Fibroblast of lung (primary cell): ENCODE measurements around the gene MRPS2. TPM values are rescaled to one million over a fixed set of nuclear protein-coding genes. Genes with fewer than 3 reads are reported as not detected.

ENCODE experiments used
- DNase-seq, 2 donors: peaks; one replicate each; pipeline versions ENCODE4 v3.0.0 to v3.0.0-alpha.2; 2010; ENCODE audit warnings: low read depth in 2 of 2
- H2AFZ ChIP-seq: 2 replicates; pipeline ENCODE4 v1.5.1; 2012; ENCODE audit warnings: low read length, control low read depth, inconsistent platforms
- H3K27ac ChIP-seq: 2 replicates; pipeline ENCODE4 v1.5.1; 2011; ENCODE audit warnings: low read length, control low read depth; ENCODE audit not compliant: insufficient read depth
- H3K27me3 ChIP-seq: 2 replicates; pipeline ENCODE4 v1.5.1; 2011; ENCODE audit warnings: mild to moderate bottlenecking, low read length; ENCODE audit not compliant: control insufficient read depth, insufficient read depth
- H3K36me3 ChIP-seq: 2 replicates; pipeline ENCODE4 v1.5.1; 2011; ENCODE audit warnings: low read length; ENCODE audit not compliant: control insufficient read depth, insufficient read depth
- H3K4me1 ChIP-seq: 2 replicates; pipeline ENCODE4 v1.5.1; 2011; ENCODE audit warnings: low read length; ENCODE audit not compliant: control insufficient read depth, insufficient read depth; ENCODE audit errors: extremely low read depth
- H3K4me2 ChIP-seq: 2 replicates; pipeline ENCODE4 v1.5.1; 2011; ENCODE audit warnings: low read length, control low read depth; ENCODE audit not compliant: insufficient read depth; ENCODE audit errors: extremely low read depth
- H3K4me3 ChIP-seq, 4 experiments: fragments of 200-600 bp in 1 of 4; sonication (generic) in 1 of 4; replicated peaks in 1 of 4; 2 replicates each; pipeline ENCODE4 v1.5.1; 2011 to 2016; ENCODE audit warnings: low read length in 4 of 4, low read depth in 3 of 4, mild to moderate bottlenecking in 3 of 4, control low read depth in 2 of 4, inconsistent platforms in 1 of 4, mixed read lengths in 1 of 4; ENCODE audit not compliant: insufficient read depth in 1 of 4; ENCODE audit errors: control extremely low read depth in 1 of 4
- H3K79me2 ChIP-seq: 2 replicates; pipeline ENCODE4 v1.5.1; 2012; ENCODE audit warnings: mild to moderate bottlenecking, low read length, inconsistent platforms; ENCODE audit not compliant: control insufficient read depth, insufficient read depth
- H3K9ac ChIP-seq: 2 replicates; pipeline ENCODE4 v1.5.1; 2011; ENCODE audit warnings: mild to moderate bottlenecking, low read length, control low read depth; ENCODE audit not compliant: insufficient read depth
- H3K9me3 ChIP-seq: 2 replicates; pipeline ENCODE4 v1.5.1; 2012; ENCODE audit warnings: low read depth, low read length; ENCODE audit not compliant: control insufficient read depth, insufficient read depth
- H4K20me1 ChIP-seq: 2 replicates; pipeline ENCODE4 v1.5.1; 2011; ENCODE audit warnings: low read length; ENCODE audit not compliant: control insufficient read depth, insufficient read depth; ENCODE audit errors: extremely low read depth
- EZH2 ChIP-seq: IDR thresholded peaks from 2 replicates; pipeline ENCODE4 v1.5.1; 2012; ENCODE audit warnings: low read length, control low read depth, mild to moderate bottlenecking; ENCODE audit errors: missing control alignments
- polyA plus RNA-seq, 2 donors: library from polyadenylated mRNA; depleted of rRNA in 1 of 2; stranded (reverse) in 1 of 2; unstranded in 1 of 2; fragments of >200 nt; gene quantifications; 2 replicates each; pipeline ENCODE4 v1.2.1, GENCODE V29; 2011 to 2012; ENCODE audit warnings: missing spikeins in 1 of 2
- total RNA-seq: library from RNA; depleted of rRNA; stranded (reverse); fragments of >200 nt; gene quantifications from 2 replicates; pipeline ENCODE4 v1.2.1, GENCODE V29; 2014
- TF ChIP-seq, protein P1 (sequence below), 2 donors: IDR thresholded peaks in 1 of 2; conservative IDR thresholded peaks in 1 of 2; 1 replicate in 1 of 2; 2 replicates in 1 of 2; pipeline ENCODE4 v1.5.1; 2011 to 2012; ENCODE audit warnings: low read length in 2 of 2, control low read depth in 1 of 2, inconsistent platforms in 1 of 2, low read depth in 1 of 2, mild to moderate bottlenecking in 1 of 2

MRPS2 gene
- total and polyA plus RNA-seq, 2 donors (not counting 1 experiment from before 2014, with no cell fraction given) = 10.4 to 43.6 TPM

DNA sequence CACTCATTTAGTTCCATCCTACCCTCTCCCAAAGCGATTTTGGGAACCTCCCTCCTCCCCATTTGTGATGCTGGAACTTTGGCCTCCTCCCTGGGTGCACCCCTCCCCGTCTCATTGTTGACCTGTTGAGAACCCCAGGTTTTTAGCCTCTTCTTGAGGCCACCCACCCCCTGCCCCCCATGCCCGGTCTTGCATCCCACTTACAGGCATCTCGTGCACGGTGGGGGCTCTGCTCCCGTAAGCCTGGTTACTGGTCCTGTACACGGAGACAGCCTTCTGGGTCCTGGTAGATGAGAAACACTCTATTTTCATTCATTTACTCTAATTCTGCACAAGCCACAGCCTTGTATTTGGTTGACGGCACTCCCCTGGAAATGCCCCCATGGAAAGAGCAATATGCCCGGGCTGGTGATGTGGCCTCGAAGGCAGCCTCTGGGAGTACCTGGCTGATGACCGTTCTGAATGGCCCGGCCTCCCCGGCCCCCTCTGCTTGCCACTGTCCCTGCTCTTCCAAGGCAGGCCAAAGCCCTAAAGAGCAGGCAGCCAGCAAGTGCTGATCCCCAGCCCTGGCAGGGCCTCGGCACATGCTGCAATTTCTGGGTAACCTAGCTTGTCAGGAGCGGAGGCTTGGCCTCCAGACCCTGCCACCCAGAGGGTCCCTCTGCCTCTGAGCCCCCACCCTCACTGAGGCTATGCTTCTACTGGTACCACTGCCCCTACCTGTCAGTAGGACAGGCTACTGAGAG lies 1.9 kb upstream of the MRPS2 start:
- Histone ChIP-seq H4K20me1 (no peaks in the 10 kb centered on the region), H2AFZ (no peak overlapping the region), H3K27me3 (no peaks in the 10 kb centered on the region), H3K4me1 (peaks cover 6% of the 10 kb centered on the region), H3K79me2 (peaks cover 13% of the 10 kb centered on the region), H3K4me2 (no peak overlapping the region), H3K9me3 (no peaks in the 10 kb centered on the region), H3K9ac (no peak overlapping the region), H3K36me3 (peaks cover 2% of the 10 kb centered on the region), H3K27ac (no peak overlapping the region), H3K4me3 (no peak overlapping the region)
- TF ChIP-seq EZH2 = no peak
- TF ChIP-seq, protein P1, sequence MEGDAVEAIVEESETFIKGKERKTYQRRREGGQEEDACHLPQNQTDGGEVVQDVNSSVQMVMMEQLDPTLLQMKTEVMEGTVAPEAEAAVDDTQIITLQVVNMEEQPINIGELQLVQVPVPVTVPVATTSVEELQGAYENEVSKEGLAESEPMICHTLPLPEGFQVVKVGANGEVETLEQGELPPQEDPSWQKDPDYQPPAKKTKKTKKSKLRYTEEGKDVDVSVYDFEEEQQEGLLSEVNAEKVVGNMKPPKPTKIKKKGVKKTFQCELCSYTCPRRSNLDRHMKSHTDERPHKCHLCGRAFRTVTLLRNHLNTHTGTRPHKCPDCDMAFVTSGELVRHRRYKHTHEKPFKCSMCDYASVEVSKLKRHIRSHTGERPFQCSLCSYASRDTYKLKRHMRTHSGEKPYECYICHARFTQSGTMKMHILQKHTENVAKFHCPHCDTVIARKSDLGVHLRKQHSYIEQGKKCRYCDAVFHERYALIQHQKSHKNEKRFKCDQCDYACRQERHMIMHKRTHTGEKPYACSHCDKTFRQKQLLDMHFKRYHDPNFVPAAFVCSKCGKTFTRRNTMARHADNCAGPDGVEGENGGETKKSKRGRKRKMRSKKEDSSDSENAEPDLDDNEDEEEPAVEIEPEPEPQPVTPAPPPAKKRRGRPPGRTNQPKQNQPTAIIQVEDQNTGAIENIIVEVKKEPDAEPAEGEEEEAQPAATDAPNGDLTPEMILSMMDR (conservative IDR thresholded peaks at IDR 0.05 in 1 of 2, IDR thresholded peaks at IDR 0.05 in 1 of 2; ENCODE audit: low read depth in 1 of 2, low read length in 2 of 2) = no peak
- DNase-seq = no peak

DNA sequence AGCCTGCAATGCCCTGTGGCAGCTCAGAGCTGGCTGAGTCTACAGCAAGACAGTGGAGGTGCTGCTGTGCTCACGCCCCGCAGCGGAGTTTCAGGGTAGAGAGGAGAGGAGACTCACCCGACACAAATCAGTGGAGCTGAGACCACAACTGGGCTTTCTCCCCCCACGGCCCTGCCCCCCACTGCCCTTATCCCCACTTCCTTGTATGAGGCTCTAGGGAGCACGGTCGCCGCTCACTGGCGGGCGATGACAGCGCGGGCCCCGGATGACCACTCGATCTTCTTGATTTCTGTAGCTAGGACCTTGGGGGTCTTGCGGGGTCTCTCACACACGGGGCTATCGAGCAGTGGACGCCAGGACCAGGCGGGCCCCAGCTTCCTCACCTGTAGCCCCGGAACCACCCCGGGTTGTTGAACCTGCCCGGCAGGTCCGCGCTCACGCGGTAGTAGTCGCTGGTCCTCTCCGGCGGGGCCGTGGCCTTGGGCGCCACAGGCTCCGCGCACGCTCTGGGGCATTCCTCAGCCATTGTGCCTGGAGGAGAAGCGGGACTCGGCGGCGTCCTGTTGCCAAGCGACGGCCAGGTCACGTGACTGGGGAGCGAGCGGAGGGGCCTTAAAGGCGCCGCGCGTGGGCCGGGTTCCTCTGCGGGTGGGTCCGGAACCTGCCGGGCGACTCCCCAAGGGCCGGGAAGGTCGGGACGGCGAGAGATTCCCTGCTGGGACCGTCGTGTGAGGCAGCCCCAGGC lies 984 bp upstream of the MRPS2 start:
- Histone ChIP-seq H3K4me3 (peak overlapping the region; percentile 78 to 97 (median 84)), H3K9me3 (no peaks in the 10 kb centered on the region), H3K9ac (peak overlapping the region; percentile 90), H3K27me3 (no peaks in the 10 kb centered on the region), H3K36me3 (peaks cover 10% of the 10 kb centered on the region), H3K4me1 (peaks cover 6% of the 10 kb centered on the region), H3K4me2 (peak overlapping the region; percentile 89), H3K27ac (peak overlapping the region; percentile 82), H2AFZ (peak overlapping the region; percentile 76), H4K20me1 (no peaks in the 10 kb centered on the region), H3K79me2 (peaks cover 13% of the 10 kb centered on the region)
- peak; percentile 84 to 87 for DNase-seq
- TF ChIP-seq, protein P1 (conservative IDR thresholded peaks at IDR 0.05 in 1 of 2, IDR thresholded peaks at IDR 0.05 in 1 of 2; ENCODE audit: low read depth in 1 of 2, low read length in 2 of 2) = no peak
- TF ChIP-seq EZH2 = no peak

DNA sequence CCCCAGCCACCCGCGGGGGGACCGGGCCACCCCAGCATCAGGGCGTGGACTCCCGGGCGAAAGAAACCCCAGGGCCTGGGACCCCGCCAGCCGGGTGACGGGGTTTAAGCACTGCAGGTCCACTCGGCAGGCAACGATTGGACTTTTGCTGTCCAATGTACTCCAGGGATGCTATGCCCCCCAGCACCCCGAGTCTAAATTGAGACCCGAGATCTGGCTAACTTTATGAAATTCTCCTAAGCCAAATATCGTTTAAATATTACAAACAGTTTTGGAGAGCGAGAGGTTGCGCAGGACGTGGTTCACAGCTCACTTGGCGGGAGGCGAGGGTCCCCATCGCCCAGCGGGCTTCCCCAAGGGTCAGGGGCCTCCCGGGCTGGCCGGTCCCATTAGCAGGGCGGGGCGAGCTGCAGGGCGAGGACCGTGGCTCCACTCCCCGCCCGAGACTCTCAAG lies 384 bp upstream of the MRPS2 start:
- Histone ChIP-seq H3K79me2 (peaks cover 13% of the 10 kb centered on the region), H3K4me1 (peaks cover 6% of the 10 kb centered on the region), H3K4me2 (peak overlapping the region; percentile 89), H3K27me3 (no peaks in the 10 kb centered on the region), H2AFZ (peak overlapping the region; percentile 76), H3K27ac (peak overlapping the region; percentile 82), H3K9ac (peak overlapping the region; percentile 90), H3K4me3 (peak overlapping the region; percentile 78 to 97 (median 84)), H3K36me3 (peaks cover 16% of the 10 kb centered on the region), H3K9me3 (no peaks in the 10 kb centered on the region), H4K20me1 (no peaks in the 10 kb centered on the region)
- no peak for TF ChIP-seq EZH2
- TF ChIP-seq, protein P1 (conservative IDR thresholded peaks at IDR 0.05 in 1 of 2, IDR thresholded peaks at IDR 0.05 in 1 of 2; ENCODE audit: low read depth in 1 of 2, low read length in 2 of 2) = no peak
- peak in 1 of 2 donors; percentile 63 for DNase-seq
